ENCODE data around the gene DGKG.

- TF ChIP-seq, protein P1, sequence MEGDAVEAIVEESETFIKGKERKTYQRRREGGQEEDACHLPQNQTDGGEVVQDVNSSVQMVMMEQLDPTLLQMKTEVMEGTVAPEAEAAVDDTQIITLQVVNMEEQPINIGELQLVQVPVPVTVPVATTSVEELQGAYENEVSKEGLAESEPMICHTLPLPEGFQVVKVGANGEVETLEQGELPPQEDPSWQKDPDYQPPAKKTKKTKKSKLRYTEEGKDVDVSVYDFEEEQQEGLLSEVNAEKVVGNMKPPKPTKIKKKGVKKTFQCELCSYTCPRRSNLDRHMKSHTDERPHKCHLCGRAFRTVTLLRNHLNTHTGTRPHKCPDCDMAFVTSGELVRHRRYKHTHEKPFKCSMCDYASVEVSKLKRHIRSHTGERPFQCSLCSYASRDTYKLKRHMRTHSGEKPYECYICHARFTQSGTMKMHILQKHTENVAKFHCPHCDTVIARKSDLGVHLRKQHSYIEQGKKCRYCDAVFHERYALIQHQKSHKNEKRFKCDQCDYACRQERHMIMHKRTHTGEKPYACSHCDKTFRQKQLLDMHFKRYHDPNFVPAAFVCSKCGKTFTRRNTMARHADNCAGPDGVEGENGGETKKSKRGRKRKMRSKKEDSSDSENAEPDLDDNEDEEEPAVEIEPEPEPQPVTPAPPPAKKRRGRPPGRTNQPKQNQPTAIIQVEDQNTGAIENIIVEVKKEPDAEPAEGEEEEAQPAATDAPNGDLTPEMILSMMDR (IDR thresholded peaks at IDR 0.05), result no peak
- TF ChIP-seq POLR2A (IDR thresholded peaks at IDR 0.05), result no peak
Measured at GRCh38 chr3:186270701-186271100, 91.3 kb downstream of the DGKG start.

Measured in tibial nerve (tissue), 3 donors.